Measurements from ENCODE around the gene RNF20.

The RNF20 gene

DNA sequence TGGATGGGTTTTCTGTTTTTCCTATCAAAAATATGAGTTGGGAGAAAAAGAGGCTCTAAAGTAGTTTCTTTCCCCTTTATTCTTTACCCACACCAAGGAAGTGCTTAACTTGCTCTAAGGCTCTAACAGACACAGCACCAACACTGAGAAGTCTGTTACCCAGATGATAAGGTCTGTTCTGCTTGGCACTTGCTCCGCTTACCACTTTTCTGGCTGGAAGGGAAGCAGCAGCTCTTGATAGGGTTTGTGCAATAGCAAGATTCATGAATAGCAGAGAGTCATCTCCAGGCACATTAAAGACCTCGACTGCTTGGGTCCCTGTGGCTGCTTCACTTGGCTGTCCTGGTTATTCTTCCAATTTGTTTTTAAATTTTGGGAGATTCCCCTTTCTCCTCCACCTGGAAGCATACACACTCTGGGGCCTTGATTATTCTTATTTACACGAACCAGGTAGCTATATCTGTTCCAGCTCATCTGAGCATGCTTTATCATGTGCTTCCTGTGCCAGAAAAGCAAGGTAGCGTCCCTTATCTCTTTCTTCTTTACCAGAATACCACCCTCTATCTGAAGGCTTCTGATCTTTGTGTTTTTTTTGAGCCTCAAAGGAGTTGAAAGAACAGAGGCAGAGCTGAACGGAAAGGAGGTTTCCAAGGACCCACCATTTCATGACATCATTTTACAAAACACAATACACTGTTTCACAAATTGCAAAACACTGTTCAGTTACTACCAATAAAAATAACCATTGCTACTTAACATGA, 36.3 kb downstream of the RNF20 start:
- TF ChIP-seq EZH2 (IDR thresholded peaks at IDR 0.05), result no peak
- TF ChIP-seq FOXP2 (optimal IDR thresholded peaks at IDR 0.05; ENCODE audit: control extremely low read depth, extremely low read length, insufficient read depth), result no peak
- TF ChIP-seq POLR2AphosphoS5 (IDR thresholded peaks at IDR 0.05; ENCODE audit: borderline replicate concordance, low read depth, low read length), result no peak
- H3K9ac ChIP-seq (ENCODE audit: insufficient read length), result no peak overlapping the region
- no peak overlapping the region for H3K4me3 ChIP-seq
- peaks cover 8% of the 10 kb centered on the region; the same call in 1 of the 2 replicates for H3K36me3 ChIP-seq (ENCODE audit: insufficient read depth, low read length)
- H3K27ac ChIP-seq, result no peak overlapping the region
- H3K9me3 ChIP-seq (ENCODE audit: low read depth, low read length), result no peaks in the 10 kb centered on the region
- no peak for DNase-seq (ENCODE audit: low read depth, low spot score)

DNA sequence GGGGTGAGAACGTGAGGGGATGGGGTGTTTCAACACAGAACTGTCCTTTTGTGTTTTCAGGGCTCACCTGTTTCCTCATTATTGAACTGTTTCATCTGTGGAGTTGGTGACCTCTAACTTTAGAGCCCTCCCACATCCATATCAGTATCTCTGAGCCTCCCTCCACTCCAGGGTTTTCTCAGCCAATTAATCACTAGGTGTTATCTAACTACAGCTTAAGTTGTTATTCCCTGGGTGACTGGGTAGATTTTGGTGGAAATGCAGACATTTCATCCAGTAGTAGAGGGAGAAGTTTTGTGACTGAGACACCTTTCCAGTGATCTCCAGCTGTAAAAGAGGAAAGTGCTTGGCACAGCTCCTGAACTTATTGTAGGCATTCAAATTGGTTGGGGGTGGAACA, 37.5 kb downstream of the RNF20 start:
- Histone ChIP-seq H3K36me3 (ENCODE audit: insufficient read depth, low read length) (peaks cover 4% of the 10 kb centered on the region; the same call in 1 of the 2 replicates), H3K27ac (no peak overlapping the region), H3K4me3 (no peak overlapping the region), H3K9ac (ENCODE audit: insufficient read length) (no peak overlapping the region), H3K9me3 (ENCODE audit: low read depth, low read length) (no peaks in the 10 kb centered on the region)
- TF ChIP-seq EZH2 (IDR thresholded peaks at IDR 0.05) (no peak), FOXP2 (optimal IDR thresholded peaks at IDR 0.05; ENCODE audit: control extremely low read depth, extremely low read length, insufficient read depth) (no peak), POLR2AphosphoS5 (IDR thresholded peaks at IDR 0.05; ENCODE audit: borderline replicate concordance, low read depth, low read length) (no peak)
- DNase-seq (ENCODE audit: low read depth, low spot score), result no peak

DNA sequence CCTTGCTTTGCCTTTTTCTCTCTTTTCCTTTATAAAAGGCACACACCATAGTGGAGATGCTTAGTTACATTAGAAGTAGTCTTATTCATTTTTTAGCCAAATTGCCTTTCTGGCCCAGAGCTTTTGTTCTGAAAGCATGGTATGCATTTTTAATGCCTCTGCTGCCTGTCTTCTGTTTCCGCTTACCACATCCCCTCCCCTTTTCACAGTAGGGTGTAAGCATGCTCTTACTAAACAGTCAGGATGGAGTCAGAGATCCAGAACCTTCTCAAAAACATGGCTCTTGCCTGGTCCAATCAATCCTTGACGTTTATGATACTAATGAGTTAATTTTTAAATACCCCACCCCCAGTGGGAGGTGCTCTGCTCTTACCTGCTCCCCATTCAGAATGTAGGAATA, 38.7 kb downstream of the RNF20 start:
- peaks cover 4% of the 10 kb centered on the region; the same call in 1 of the 2 replicates for H3K36me3 ChIP-seq (ENCODE audit: insufficient read depth, low read length)

GRCh38 chr9:101574731-101575333, 41.2 kb downstream of the RNF20 start:
- DNase-seq (ENCODE audit: low read depth, low spot score), result no peak

More for the DNA sequence above, 38.7 kb downstream of the RNF20 start:
- peak; percentile 3 for DNase-seq (ENCODE audit: low read depth, low spot score)
- Histone ChIP-seq H3K9me3 (ENCODE audit: low read depth, low read length) (no peaks in the 10 kb centered on the region), H3K4me3 (no peak overlapping the region), H3K27ac (no peak overlapping the region), H3K9ac (ENCODE audit: insufficient read length) (no peak overlapping the region)
- no peak for TF ChIP-seq FOXP2 (optimal IDR thresholded peaks at IDR 0.05; ENCODE audit: control extremely low read depth, extremely low read length, insufficient read depth)
- TF ChIP-seq EZH2 (IDR thresholded peaks at IDR 0.05), result no peak
- no peak for TF ChIP-seq POLR2AphosphoS5 (IDR thresholded peaks at IDR 0.05; ENCODE audit: borderline replicate concordance, low read depth, low read length)

GRCh38 chr9:101578378-101578777, 44.7 kb downstream of the RNF20 start:
- Histone ChIP-seq H3K9ac (ENCODE audit: insufficient read length) (no peak overlapping the region), H3K4me3 (no peak overlapping the region), H3K27ac (no peak overlapping the region), H3K9me3 (ENCODE audit: low read depth, low read length) (no peaks in the 10 kb centered on the region), H3K36me3 (ENCODE audit: insufficient read depth, low read length) (no peaks in the 10 kb centered on the region)
- TF ChIP-seq POLR2AphosphoS5 (IDR thresholded peaks at IDR 0.05; ENCODE audit: borderline replicate concordance, low read depth, low read length) (no peak), FOXP2 (optimal IDR thresholded peaks at IDR 0.05; ENCODE audit: control extremely low read depth, extremely low read length, insufficient read depth) (no peak), EZH2 (IDR thresholded peaks at IDR 0.05) (no peak)
- no peak for DNase-seq (ENCODE audit: low read depth, low spot score)

More at GRCh38 chr9:101574731-101575333, 41.2 kb downstream of the RNF20 start:
- Histone ChIP-seq H3K9ac (ENCODE audit: insufficient read length) (no peak overlapping the region), H3K9me3 (ENCODE audit: low read depth, low read length) (no peaks in the 10 kb centered on the region), H3K4me3 (no peak overlapping the region), H3K27ac (no peak overlapping the region), H3K36me3 (ENCODE audit: insufficient read depth, low read length) (no peaks in the 10 kb centered on the region)
- TF ChIP-seq POLR2AphosphoS5 (IDR thresholded peaks at IDR 0.05; ENCODE audit: borderline replicate concordance, low read depth, low read length) (no peak), EZH2 (IDR thresholded peaks at IDR 0.05) (no peak), FOXP2 (optimal IDR thresholded peaks at IDR 0.05; ENCODE audit: control extremely low read depth, extremely low read length, insufficient read depth) (no peak)

DNA sequence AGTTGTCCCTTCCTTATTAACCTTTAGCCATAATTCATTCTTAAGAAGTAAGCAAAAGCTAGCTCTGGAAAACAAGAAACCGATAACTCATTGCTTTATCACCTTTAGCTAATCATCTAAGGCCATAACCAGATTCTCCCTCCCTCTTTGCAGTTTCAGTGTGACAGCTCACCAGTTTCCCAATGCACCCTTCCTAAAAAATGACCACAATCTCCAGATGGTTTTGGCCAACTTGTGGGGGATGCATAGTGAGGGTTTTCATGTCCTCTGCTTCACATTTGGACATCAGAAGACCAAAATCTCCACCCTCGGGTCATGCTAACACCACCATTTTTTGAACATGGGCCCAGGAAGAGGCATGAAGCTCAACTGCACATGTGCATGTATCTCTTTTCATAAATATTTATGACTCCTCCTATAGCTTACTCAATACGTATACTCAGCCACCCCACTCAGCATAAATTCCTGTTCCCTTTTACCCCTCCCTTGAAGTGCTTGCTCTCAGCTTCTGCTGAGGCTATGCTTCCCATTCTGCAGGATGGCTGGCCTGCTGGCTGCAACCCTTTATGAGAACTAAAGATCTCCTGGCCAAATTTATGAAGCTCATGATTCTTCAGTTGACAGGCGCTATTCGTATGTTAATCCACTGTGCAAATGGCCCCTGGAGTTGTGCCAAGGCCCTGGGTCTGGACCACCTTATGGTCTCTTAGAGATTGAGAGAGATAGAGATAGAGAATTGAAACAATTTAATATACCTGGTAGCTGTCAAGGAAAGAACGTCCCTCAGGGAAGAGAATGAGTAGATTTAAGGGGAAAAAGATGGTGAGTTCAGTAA, 46.3 kb downstream of the RNF20 start:
- TF ChIP-seq EZH2 (IDR thresholded peaks at IDR 0.05) (no peak), FOXP2 (optimal IDR thresholded peaks at IDR 0.05; ENCODE audit: control extremely low read depth, extremely low read length, insufficient read depth) (no peak), POLR2AphosphoS5 (IDR thresholded peaks at IDR 0.05; ENCODE audit: borderline replicate concordance, low read depth, low read length) (no peak)
- Histone ChIP-seq H3K9me3 (ENCODE audit: low read depth, low read length) (no peaks in the 10 kb centered on the region), H3K27ac (no peak overlapping the region), H3K36me3 (ENCODE audit: insufficient read depth, low read length) (no peaks in the 10 kb centered on the region), H3K9ac (ENCODE audit: insufficient read length) (no peak overlapping the region), H3K4me3 (no peak overlapping the region)
- DNase-seq (ENCODE audit: low read depth, low spot score), result no peak

GRCh38 chr9:101582553-101582952, 48.9 kb downstream of the RNF20 start:
- Histone ChIP-seq H3K9ac (ENCODE audit: insufficient read length) (no peak overlapping the region), H3K9me3 (ENCODE audit: low read depth, low read length) (no peaks in the 10 kb centered on the region), H3K27ac (no peak overlapping the region), H3K36me3 (ENCODE audit: insufficient read depth, low read length) (no peaks in the 10 kb centered on the region), H3K4me3 (no peak overlapping the region)
- no peak for TF ChIP-seq EZH2 (IDR thresholded peaks at IDR 0.05)
- TF ChIP-seq FOXP2 (optimal IDR thresholded peaks at IDR 0.05; ENCODE audit: control extremely low read depth, extremely low read length, insufficient read depth), result no peak
- TF ChIP-seq POLR2AphosphoS5 (IDR thresholded peaks at IDR 0.05; ENCODE audit: borderline replicate concordance, low read depth, low read length), result no peak
- no peak for DNase-seq (ENCODE audit: low read depth, low spot score)

DNA sequence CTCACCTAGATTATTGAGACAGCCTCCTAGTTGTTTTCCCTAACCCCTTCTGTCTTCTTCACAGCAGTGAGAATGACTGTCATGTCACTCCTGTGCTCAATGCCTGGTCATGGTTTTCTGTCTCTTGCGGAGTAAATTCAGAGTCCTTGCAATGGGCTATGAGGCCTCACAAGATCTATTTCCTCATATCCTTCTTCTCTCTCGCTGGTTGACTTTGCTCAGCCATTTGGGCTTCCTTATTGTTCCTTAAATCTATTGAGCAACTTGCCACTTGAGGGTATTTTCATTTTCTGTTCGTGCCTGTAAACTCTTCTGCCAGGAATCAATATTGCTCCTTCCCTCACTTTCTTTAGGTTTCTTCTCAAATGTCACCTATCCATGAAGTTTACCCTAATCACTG, 52.1 kb downstream of the RNF20 start:
- Histone ChIP-seq H3K36me3 (ENCODE audit: insufficient read depth, low read length) (no peaks in the 10 kb centered on the region), H3K27ac (no peak overlapping the region), H3K9ac (ENCODE audit: insufficient read length) (no peak overlapping the region), H3K4me3 (no peak overlapping the region), H3K9me3 (ENCODE audit: low read depth, low read length) (no peaks in the 10 kb centered on the region)
- TF ChIP-seq POLR2AphosphoS5 (IDR thresholded peaks at IDR 0.05; ENCODE audit: borderline replicate concordance, low read depth, low read length), result no peak
- no peak for TF ChIP-seq FOXP2 (optimal IDR thresholded peaks at IDR 0.05; ENCODE audit: control extremely low read depth, extremely low read length, insufficient read depth)
- no peak for TF ChIP-seq EZH2 (IDR thresholded peaks at IDR 0.05)
- no peak for DNase-seq (ENCODE audit: low read depth, low spot score)

All from SK-N-MC (cell line).